SKM-1 (cell line): ENCODE data around the gene RAB10.

Experiments
- DNase-seq: peaks from one replicate; lab custom pipeline; 2025; ENCODE audit not compliant: unreplicated experiment; lab: John Stamatoyannopoulos, UW

RAB10 gene

DNA sequence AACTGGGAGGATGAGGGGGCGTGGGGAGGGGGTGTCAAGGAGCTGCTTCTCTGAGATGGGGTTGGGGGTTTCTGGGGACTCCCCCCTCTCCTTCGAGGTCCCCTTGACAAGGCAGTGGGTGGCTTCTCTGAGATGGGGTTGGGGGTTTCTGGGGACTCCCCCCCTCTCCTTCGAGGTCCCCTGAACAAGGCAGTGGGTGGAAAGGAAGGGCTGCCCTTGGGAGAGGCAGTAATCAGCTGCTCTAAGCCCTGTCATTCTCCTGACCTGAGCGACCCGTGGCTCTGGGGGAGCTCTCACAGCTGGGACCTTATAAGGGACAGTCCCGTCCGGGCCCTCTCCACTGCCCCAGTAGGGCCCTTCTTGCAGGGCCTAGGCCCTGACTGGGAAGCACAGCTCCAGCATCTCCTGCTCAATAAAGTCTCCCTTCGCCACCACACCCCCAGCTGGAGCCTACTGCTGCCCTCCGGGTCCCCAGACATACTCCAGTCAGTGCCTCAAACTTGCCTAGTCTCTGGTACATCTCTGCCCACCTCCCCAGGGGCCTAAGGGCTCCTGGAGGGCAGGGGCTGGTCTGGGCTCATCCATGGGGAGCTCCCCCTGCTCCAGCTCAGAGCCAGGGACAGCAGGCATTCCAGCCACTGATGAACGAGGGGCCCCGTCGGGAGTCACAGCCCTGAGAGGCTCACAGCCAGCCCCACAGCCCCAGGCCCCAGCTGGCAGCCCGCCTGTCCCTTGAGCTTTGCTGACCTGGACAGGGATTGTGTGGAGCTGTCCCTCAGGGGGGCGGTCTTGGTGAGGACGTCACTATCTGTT lies 141.8 kb downstream of the RAB10 start:
- DNase-seq, result no peak

DNA sequence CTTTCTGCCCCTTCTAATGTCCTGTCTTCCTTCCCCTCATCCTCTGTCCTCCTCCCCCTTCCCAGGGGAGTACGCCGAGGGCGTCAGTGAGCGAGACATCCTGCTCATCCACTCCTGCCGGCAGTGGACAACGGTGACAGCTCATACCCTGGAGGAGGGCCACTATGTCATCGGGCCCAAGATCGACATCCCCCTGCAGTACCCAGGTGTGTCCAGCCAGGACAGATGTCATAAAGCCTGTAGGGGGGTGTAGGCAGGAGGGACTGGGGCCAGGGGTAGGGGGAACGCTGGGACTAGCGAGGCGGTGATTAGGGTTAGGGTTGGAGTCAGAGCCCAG lies 142.4 kb downstream of the RAB10 start:
- no peak for DNase-seq

DNA sequence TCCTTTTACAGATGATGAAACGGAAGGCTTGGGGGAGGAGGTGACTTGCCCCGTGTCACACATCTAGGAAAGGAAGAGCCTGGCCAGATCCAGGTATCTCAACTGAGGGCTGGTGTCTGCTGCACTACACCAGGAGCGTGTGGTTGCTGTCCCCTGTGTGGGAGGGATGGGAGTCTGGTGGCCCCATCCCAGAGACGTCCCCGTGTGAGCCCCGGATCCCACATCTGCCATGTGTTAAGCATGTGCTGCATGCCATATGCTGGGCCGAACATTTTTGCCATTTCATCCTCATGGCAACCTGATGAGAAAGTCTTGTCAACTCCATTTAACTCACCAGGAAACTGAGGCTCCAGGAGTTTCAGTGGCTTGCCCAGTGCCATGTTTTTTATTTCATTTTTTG lies 143.2 kb downstream of the RAB10 start:
- DNase-seq, result no peak

DNA sequence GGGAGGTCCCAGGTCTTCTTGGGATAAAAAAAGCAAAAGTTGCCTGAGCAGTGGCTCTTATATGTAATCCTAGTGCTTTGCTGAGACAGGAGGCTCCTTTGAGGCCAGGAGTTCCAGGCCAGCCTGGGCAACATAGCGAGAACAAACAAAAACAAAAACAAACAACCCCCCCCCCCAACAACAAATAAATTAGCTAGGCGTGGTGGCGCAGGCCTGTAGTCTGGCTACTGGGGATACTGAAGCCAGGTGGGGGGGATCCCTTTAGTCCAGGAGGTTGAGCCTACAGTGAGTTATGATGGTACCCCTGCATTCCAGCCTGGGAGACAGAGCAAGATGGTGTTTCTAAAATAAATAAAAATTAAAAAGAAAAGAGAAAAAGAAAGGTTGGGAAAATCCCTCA lies 144.4 kb downstream of the RAB10 start:
- no peak for DNase-seq

DNA sequence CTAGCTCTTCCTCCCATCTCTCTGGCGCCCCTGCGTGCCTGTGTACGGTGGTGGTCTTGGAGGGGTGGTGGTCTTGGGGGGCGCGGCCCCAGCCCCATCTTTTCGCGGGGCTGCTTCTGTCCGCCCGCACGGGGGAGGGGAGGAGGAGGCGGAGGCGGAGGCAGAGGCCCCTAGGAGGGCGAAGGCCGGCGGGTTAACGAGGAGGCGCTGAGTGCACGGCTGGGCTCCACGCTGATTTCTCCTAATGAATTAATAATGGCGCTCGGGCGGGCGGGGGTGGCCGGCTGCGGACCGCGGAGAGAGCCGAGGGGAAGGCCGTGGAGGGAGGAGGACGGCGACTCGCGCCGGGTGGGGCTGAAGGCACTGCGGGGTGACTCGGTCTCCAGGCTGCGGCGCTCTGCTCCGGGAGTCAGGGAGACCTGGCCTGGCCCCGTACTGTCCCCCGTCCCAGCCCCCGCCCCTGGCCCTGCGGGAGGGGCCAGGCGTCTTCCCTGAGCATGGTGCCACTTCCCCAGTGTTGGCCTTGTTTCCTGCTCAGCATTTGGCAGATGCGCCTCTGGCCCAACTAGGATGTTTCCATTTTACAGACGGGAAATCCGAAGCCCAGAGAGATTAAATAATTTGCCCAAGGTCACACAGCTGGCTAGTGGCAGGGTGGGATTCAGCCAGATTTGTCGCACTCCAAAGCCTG lies 145.0 kb downstream of the RAB10 start:
- DNase-seq, result peak; percentile 22

DNA sequence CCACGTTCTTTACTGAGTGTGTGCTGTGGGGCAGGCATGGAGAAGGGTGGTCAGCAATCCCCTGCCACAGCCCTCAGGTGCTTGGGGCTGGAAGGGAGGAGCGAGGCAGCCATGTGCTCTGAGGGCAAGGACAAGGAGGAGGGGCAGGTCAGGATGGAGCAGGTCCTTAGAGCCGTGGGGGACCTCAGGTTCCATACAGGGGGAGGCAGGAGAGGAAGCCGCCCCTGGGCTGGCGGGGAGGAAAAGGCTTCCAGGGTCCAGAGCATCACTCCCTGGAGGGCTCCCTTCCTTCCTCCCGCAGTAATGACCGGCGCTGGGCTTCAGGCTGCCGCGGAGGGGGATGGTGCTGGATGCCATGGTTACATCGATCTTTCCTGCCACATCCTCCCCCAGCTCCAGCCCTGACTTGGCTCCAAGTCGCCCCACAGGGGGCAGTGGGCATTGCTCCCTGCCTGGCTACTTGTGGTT lies 145.6 kb downstream of the RAB10 start:
- no peak for DNase-seq

DNA sequence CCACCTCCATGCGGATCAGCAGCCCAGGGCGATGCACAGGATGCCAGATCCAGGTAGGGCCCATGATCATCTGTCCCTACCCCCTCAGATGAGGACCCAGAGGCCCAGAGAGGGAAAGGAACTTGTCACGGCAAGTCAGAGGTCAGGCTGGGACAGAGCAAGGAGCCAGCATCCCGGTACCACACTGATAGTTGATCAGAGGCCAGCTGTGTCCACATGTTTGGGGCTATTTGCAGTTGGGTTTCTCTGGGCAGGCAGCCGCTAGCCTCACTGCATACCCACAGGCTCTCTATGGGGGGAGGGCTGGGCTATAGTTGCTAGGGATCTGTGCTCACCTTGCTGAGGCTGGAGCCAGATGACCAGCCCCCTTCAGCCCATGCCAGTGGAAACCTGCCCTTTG lies 148.6 kb downstream of the RAB10 start:
- DNase-seq, result no peak

DNA sequence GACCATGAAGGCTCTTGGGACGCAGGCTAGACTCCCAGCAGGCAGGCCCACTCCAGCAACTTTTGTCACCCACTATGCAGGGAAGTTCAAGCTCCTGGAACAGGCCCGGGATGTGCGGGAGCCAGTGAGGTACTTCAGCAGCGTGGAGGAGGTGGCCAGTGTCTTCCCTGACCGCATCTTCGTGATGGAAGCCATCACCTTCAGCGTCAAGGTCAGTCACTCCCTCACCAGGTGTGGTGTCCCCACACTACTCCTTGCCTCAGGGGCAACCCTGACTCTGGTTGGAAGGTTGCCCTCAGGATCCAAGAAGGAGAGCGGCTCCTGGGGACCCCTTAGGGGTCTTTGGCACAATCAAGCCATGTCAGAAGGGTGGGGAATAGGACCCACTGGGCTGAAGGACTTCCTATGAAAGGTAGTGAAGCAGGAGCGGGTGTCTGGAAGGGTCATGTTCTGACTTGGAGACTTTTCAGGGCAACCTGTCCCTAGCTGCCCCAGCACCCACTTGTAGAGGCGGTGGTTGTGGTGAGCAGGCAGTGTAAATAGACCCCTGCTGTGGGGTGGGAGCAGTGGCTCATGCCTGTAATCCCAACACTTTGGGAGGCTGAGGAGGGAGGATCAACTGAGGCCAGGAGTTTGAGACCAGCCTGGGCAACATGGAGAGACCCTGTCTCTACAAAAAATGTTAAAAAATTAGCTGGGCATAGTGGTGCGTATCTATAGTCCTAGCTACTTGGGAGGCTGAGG lies 149.2 kb downstream of the RAB10 start:
- no peak for DNase-seq

DNA sequence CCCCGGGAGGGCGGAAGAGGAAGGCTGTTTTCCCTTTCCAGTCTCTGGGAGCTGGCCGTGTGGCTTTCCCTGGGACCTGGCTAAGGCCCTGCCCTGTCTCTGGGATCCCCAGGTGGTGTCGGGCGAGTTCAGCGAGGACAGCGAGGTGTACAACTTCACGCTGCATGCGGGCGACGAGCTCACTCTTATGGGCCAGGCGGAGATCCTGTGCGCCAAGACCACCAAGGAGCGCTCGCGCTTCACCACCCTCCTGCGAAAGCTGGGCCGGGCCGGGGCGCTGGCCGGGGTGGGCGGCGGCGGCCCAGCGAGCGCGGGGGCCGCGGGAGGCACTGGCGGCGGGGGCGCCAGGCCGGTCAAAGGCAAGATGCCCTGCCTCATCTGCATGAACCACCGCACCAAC lies 150.2 kb downstream of the RAB10 start:
- DNase-seq, result no peak

DNA sequence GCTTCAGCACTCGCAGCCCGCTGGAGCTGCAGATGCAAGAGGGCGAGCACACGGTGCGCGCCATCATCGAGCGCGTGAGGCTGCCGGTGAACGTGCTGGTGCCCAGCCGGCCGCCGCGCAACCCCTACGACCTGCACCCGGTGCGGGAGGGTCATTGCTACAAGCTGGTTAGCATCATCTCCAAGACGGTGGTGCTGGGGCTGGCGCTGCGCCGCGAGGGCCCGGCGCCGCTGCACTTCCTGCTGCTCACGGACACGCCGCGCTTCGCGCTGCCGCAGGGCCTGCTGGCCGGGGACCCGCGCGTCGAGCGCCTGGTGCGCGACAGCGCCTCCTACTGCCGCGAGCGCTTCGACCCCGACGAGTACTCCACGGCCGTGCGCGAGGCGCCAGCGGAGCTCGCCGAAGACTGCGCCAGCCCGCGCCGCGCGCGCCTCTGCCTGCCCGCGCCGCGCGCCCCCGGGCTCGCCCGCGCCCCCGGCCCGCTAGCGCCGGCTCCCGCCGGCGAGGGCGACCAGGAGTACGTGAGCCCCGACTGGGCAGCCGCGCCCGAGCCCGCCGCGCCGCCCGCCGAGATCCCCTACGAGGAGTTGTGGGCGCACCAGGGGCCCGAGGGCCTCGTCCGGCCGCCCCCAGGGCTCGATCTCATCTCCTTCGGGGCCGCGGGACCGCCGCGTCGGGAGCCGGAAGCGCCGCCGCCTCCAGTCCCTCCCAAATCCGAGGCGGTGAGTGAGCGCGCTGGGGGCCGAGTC lies 150.8 kb downstream of the RAB10 start:
- peak; percentile 74 for DNase-seq

DNA sequence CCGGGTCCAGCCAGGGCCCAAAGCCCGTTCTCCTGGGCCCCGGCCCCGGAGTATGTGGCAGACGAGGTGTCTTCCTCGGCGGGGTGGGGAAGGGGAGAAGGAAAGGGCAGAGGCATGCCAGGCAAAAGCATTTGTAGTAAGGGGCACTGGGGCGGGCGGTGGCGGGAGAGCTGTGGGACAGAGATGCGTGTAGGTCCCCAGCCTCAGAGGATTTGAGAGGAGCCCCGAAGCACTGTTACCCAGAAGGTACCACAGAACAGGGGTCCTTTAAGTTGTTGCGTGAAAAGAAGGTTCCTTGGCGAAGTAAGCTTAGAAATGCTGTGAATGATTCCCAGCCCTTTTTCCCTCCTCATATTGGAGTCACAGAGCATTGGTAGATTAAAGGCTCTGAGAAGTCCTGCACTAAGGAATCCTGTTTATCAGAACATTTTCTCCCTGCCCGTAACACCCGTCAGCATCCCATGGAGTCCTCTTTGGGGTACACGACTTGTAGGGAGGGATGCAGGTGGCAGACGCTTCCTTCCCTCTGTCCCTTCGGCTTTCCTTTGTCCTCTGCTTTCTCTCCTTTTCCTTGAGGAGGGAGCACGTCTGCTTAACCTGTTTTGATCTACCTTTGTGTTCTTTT lies 151.5 kb downstream of the RAB10 start:
- no peak for DNase-seq

DNA sequence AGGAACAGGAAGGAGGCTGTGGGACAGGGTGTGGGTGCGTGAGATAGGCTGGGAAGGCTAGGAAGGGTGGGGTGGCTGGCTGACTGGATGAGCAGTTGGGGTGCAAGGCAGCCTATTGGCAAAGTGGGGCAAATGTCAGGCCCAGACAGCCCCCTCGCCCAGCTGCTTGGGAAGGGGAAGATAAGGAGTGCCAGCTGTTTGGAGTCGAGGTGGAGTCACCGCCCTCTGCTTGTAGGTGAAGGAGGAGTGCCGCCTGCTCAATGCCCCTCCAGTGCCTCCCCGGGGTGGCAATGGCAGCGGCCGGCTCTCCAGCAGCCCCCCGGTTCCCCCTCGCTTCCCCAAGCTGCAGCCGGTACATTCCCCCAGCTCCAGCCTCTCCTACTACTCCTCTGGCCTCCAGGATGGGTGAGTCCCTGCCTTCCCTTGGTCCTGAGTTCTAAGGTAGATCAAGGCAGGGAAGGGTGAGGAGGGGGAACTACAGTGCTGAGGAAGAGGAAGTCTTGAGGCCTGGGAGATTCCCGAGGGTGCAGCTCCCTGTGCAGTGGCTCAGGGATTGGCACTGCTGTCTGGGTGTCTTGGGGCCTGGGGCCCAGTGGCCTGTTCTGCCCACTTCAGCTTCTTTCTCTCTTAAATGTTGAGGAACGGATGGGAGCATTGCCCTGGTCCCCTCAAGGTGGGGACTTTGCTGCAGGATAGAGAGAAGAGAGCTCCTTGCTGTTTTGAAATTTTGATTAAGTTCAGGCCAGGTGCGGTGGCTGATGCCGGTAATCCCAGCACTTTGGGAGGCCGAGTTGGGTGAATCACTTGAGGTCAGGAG lies 152.3 kb downstream of the RAB10 start:
- DNase-seq, result no peak
